Right lobe of liver (tissue), 6 donors: ENCODE results near the gene TMCC2. TPM values are rescaled to one million over a fixed set of nuclear protein-coding genes. Genes with fewer than 3 reads are reported as not detected.
A peak's percentile ranks its signal among the peaks of the same experiment; 100 is the strongest.

Source experiments
- ATAC-seq, 4 donors: fragments of 200-7000 bp; cut with Tn5 transposase; one replicate each; pipeline ENCODE4 v1.9.1; 2020; ENCODE audit warnings: mild to moderate bottlenecking in 4 of 4, moderate library complexity in 4 of 4
- DNase-seq, 3 donors: peaks; one replicate each; pipeline ENCODE4 v3.0.0-alpha.2; 2020
- H3K27ac ChIP-seq, 3 donors: fragments of 200-600 bp; one replicate each; pipeline ENCODE4 v1.8.0; 2022
- H3K27me3 ChIP-seq, 2 donors: fragments of 200-600 bp; one replicate each; pipeline ENCODE4 v1.8.0; 2022
- H3K36me3 ChIP-seq, 4 donors: fragments of 200-600 bp; sonication (generic) in 1 of 4; one replicate each; pipeline versions ENCODE4 v1.5.1 to v1.8.0; 2017 to 2022; ENCODE audit warnings: control low read depth in 1 of 4
- H3K4me1 ChIP-seq, 4 donors: fragments of 200-600 bp; sonication (generic) in 1 of 4; one replicate each; pipeline versions ENCODE4 v1.5.1 to v1.8.0; 2017 to 2022; ENCODE audit warnings: control low read depth in 1 of 4
- H3K4me3 ChIP-seq, 3 donors: fragments of 200-600 bp; one replicate each; pipeline ENCODE4 v1.8.0; 2022
- H3K9me3 ChIP-seq, 4 donors: fragments of 200-600 bp; sonication (generic) in 1 of 4; one replicate each; pipeline versions ENCODE4 v1.5.1 to v1.8.0; 2017 to 2022; ENCODE audit warnings: control low read depth in 1 of 4
- POLR2A ChIP-seq: fragments of 450-650 bp; IDR thresholded peaks from one replicate; pipeline ENCODE4 v1.6.1; 2017; ENCODE audit warnings: antibody characterized with exemption, mild to moderate bottlenecking
- WGBS: methylation state at CpG from one replicate; pipeline ENCODE4 v1.1.6; 2018; ENCODE audit warnings: low coverage, low lambda C conversion rate; ENCODE audit not compliant: insufficient coverage; ENCODE audit errors: missing lambda C conversion rate; 5-methylcytosine and 5-hydroxymethylcytosine counted together
- intact Hi-C, 2 donors: fragments of 100-400 bp; cut with DNase I; formaldehyde crosslinking; loops; one replicate each; pipeline versions ENCODE4 v1.11.2 to v1.14.1; 2022
- total RNA-seq, 6 experiments: library from RNA; depleted of rRNA in 2 of 6; stranded (reverse); fragments of >200 nt in 2 of 6; fragmentation: NEBNext Ultra II Directional in 3 of 6; extraction: Animal tissue kit (Norgen Biotek cat#: 25700) in 3 of 6; gene quantifications; one replicate each; pipeline versions ENCODE4 v1.1.0 to v1.2.4, GENCODE V29; 2016 to 2023
- TF ChIP-seq, protein P1 (sequence below), 4 donors: fragments of 200-600 bp in 3 of 4; fragments of 450-650 bp in 1 of 4; IDR thresholded peaks; one replicate each; pipeline versions ENCODE4 v1.5.1 to v1.8.0; 2016 to 2022; ENCODE audit warnings: antibody characterized with exemption in 4 of 4, mild to moderate bottlenecking in 2 of 4
- donor health status: DM: no; HTN: yes; CAD: no.
- donor health status: DM: no; HTN: no; CAD: no.
- donor health status: DM: no; HTN: no; CAD: no.
- donor health status: DM: no; HTN: yes; CAD: no.
- donor health status: DM: no; HTN: yes; CAD: no.

The TMCC2 gene
- total RNA-seq, 6 experiments from 2014 or later, result 0.14 to 5.9 (median 0.30) TPM

- no peaks in the 10 kb centered on the region for H3K36me3 ChIP-seq
- no peaks in the 10 kb centered on the region for H3K4me1 ChIP-seq
- H3K27ac ChIP-seq, result no peak overlapping the region
- intact Hi-C loops, result no loop called here
- DNase-seq (peak in 1 of 3 donors; percentile 37), ATAC-seq (no peak)
- no peak overlapping the region for H3K4me3 ChIP-seq
- no peaks in the 10 kb centered on the region for H3K9me3 ChIP-seq
- no peak for TF ChIP-seq POLR2A
- TF ChIP-seq, protein P1, sequence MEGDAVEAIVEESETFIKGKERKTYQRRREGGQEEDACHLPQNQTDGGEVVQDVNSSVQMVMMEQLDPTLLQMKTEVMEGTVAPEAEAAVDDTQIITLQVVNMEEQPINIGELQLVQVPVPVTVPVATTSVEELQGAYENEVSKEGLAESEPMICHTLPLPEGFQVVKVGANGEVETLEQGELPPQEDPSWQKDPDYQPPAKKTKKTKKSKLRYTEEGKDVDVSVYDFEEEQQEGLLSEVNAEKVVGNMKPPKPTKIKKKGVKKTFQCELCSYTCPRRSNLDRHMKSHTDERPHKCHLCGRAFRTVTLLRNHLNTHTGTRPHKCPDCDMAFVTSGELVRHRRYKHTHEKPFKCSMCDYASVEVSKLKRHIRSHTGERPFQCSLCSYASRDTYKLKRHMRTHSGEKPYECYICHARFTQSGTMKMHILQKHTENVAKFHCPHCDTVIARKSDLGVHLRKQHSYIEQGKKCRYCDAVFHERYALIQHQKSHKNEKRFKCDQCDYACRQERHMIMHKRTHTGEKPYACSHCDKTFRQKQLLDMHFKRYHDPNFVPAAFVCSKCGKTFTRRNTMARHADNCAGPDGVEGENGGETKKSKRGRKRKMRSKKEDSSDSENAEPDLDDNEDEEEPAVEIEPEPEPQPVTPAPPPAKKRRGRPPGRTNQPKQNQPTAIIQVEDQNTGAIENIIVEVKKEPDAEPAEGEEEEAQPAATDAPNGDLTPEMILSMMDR (IDR thresholded peaks at IDR 0.05), result no peak
- no peaks in the 10 kb centered on the region for H3K27me3 ChIP-seq
- 90% methylated on average over 8 of the region's 8 CpGs for WGBS
These were observed 8.8 kb downstream of the TMCC2 start for GRCh38 chr1:205236526-205236925.

DNA sequence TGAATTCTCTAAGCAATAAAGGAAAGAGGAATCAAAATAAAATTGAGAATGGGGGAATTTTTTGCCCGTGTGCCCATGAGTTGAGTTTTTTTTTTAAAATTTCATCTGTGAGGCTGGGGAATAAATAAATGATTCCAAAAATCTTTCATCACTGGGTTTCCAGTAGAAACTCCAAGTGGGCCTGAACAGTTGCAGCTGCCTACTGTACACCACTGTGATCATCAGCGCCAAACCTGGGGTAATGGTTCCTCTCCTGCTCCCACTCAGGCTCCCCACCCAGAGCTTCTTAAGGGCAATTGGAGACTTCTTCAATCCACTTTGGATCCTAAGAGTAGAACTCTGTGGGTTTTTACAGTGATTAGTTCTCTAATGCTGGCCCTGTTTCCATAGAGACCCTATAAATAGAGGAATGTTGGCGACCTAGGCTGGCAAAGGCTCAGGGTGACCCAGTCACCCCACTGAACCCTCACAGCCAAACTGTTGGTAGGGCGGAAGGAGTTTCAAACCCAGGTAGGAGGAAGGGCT, 9.3 kb downstream of the TMCC2 start:
- DNase-seq, result no peak
- H3K36me3 ChIP-seq, result no peaks in the 10 kb centered on the region
- no peaks in the 10 kb centered on the region for H3K9me3 ChIP-seq
- no peak overlapping the region for H3K27ac ChIP-seq
- intact Hi-C loops, result no loop called here
- ATAC-seq, result no peak
- H3K27me3 ChIP-seq, result no peaks in the 10 kb centered on the region
- TF ChIP-seq POLR2A, result no peak
- TF ChIP-seq, protein P1 (IDR thresholded peaks at IDR 0.05), result no peak
- H3K4me1 ChIP-seq, result no peaks in the 10 kb centered on the region
- 41% methylated on average over 3 of the region's 4 CpGs for WGBS
- H3K4me3 ChIP-seq, result no peak overlapping the region

- intact Hi-C loops, result no loop called here
- DNase-seq, result peak in 1 of 3 donors; percentile 20
- ATAC-seq, result no peak
These were observed 10.1 kb downstream of the TMCC2 start for GRCh38 chr1:205237526-205238484.

DNA sequence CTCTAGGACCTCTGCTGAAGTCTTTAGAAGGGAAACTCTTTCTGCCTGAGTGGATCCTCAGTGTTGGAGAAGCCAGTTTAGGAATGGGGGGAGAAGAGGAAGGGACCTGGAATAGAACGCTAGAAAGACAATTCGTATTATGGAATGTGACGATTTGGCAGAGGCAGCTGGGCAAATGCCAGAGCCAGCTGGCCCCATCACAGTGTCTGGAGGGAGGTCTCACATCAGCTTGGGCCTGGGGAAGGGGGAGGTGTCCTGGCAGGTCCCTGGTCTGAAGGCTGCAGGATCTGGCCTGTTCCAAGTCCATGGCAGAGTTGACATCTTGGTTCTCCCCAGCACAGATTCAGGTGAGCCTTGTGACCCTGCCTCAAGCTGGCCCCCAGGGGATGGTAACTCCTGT, 11.3 kb downstream of the TMCC2 start:
- Histone ChIP-seq H3K4me1 (no peaks in the 10 kb centered on the region), H3K36me3 (no peaks in the 10 kb centered on the region), H3K9me3 (no peaks in the 10 kb centered on the region), H3K27ac (no peak overlapping the region), H3K27me3 (no peaks in the 10 kb centered on the region), H3K4me3 (no peak overlapping the region)
- ATAC-seq (no peak), DNase-seq (peak in 1 of 3 donors; percentile 29)
- intact Hi-C loops, result no loop called here
- WGBS, result 54% methylated on average over 3 of the region's 3 CpGs
- TF ChIP-seq, protein P1 (IDR thresholded peaks at IDR 0.05), result no peak
- no peak for TF ChIP-seq POLR2A

More at GRCh38 chr1:205237526-205238484, 10.1 kb downstream of the TMCC2 start:
- 48% methylated on average over 12 of the region's 12 CpGs for WGBS
- Histone ChIP-seq H3K36me3 (no peaks in the 10 kb centered on the region), H3K4me1 (no peaks in the 10 kb centered on the region), H3K9me3 (no peaks in the 10 kb centered on the region), H3K27ac (no peak overlapping the region), H3K27me3 (no peaks in the 10 kb centered on the region), H3K4me3 (no peak overlapping the region)
- no peak for TF ChIP-seq POLR2A
- TF ChIP-seq, protein P1 (IDR thresholded peaks at IDR 0.05), result no peak
